Measurements from ENCODE around the gene AGAP2.

Gene AGAP2

GRCh38 chr12:57713209-57713608 lies 25.3 kb downstream of the AGAP2 start:
- TF ChIP-seq CTCF (conservative IDR thresholded peaks at IDR 0.05; ENCODE audit: low read depth, low read length) = no peak
- DNase-seq (ENCODE audit: low read depth) = no peak
- no peak overlapping the region for H3K4me3 ChIP-seq (ENCODE audit: low read depth, low read length)

- H3K4me3 ChIP-seq (ENCODE audit: low read depth, low read length) = no peak overlapping the region
- TF ChIP-seq CTCF (conservative IDR thresholded peaks at IDR 0.05; ENCODE audit: low read depth, low read length) = no peak
- DNase-seq (ENCODE audit: low read depth) = no peak
These were observed 25.8 kb downstream of the AGAP2 start for GRCh38 chr12:57712701-57713100.

- no peak for TF ChIP-seq CTCF (conservative IDR thresholded peaks at IDR 0.05; ENCODE audit: low read depth, low read length)
- DNase-seq (ENCODE audit: low read depth) = no peak
- H3K4me3 ChIP-seq (ENCODE audit: low read depth, low read length) = no peak overlapping the region
These were observed 30.2 kb downstream of the AGAP2 start for GRCh38 chr12:57708296-57708695.

- H3K4me3 ChIP-seq (ENCODE audit: low read depth, low read length) = no peak overlapping the region
- no peak for DNase-seq (ENCODE audit: low read depth)
- TF ChIP-seq CTCF (conservative IDR thresholded peaks at IDR 0.05; ENCODE audit: low read depth, low read length) = no peak
These were observed 31.3 kb downstream of the AGAP2 start for GRCh38 chr12:57707250-57707649.

GRCh38 chr12:57700317-57700716 lies 38.2 kb downstream of the AGAP2 start:
- no peak overlapping the region for H3K4me3 ChIP-seq (ENCODE audit: low read depth, low read length)
- TF ChIP-seq CTCF (conservative IDR thresholded peaks at IDR 0.05; ENCODE audit: low read depth, low read length) = no peak

GRCh38 chr12:57698414-57698813 lies 40.1 kb downstream of the AGAP2 start:
- no peak for DNase-seq (ENCODE audit: low read depth)
- no peak for TF ChIP-seq CTCF (conservative IDR thresholded peaks at IDR 0.05; ENCODE audit: low read depth, low read length)
- H3K4me3 ChIP-seq (ENCODE audit: low read depth, low read length) = no peak overlapping the region

More at GRCh38 chr12:57700317-57700716, 38.2 kb downstream of the AGAP2 start:
- DNase-seq (ENCODE audit: low read depth) = no peak

- DNase-seq (ENCODE audit: low read depth) = no peak
- H3K4me3 ChIP-seq (ENCODE audit: low read depth, low read length) = no peak overlapping the region
- no peak for TF ChIP-seq CTCF (conservative IDR thresholded peaks at IDR 0.05; ENCODE audit: low read depth, low read length)
These were observed 41.5 kb downstream of the AGAP2 start for GRCh38 chr12:57697076-57697475.
